ENCODE measurements around the gene RNF130.

Gene RNF130

DNA sequence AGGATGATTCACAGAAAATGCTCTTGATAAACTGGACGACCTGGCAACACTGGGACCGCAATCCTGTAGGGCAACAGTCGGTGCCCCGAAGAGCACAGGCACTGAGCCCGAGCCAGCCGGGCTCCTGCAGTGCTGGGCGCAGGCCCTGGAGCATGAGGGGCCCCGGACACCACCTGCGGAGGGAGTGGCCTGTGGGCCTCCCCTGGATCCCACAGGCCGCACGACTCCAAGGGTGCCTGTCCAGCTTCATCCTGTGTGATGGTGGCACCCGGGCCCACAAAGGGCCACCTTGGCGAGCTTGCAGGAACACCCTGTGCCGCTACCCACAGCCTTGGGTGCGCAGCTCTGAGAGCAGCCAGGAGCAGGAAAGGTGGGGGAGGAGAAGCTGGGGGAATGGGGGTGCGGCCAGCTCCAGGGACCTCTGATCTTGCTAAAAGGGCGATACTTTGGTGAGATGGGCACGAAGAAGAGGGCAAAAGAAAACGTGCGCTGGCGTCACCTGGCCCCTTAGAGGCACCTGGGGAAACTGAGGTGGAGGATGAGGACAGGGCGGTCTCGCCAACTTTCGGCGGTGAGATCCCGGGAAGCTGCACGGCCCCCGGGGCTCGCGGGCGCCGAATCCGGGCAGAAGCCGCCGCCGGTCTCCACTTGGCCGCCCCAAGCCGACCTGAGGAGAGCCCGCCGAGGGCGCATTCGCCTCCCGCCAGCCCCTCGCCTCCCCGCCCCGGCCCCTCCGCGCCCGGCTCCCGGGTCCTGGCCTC, 164.6 kb downstream of the RNF130 start:
- H4K20me1 ChIP-seq (ENCODE audit: insufficient read depth) = no peaks in the 10 kb centered on the region
- H3K4me1 ChIP-seq (ENCODE audit: low read depth, poor library complexity, severe bottlenecking) = no peaks in the 10 kb centered on the region
- TF ChIP-seq, protein P1, sequence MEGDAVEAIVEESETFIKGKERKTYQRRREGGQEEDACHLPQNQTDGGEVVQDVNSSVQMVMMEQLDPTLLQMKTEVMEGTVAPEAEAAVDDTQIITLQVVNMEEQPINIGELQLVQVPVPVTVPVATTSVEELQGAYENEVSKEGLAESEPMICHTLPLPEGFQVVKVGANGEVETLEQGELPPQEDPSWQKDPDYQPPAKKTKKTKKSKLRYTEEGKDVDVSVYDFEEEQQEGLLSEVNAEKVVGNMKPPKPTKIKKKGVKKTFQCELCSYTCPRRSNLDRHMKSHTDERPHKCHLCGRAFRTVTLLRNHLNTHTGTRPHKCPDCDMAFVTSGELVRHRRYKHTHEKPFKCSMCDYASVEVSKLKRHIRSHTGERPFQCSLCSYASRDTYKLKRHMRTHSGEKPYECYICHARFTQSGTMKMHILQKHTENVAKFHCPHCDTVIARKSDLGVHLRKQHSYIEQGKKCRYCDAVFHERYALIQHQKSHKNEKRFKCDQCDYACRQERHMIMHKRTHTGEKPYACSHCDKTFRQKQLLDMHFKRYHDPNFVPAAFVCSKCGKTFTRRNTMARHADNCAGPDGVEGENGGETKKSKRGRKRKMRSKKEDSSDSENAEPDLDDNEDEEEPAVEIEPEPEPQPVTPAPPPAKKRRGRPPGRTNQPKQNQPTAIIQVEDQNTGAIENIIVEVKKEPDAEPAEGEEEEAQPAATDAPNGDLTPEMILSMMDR (conservative IDR thresholded peaks at IDR 0.05; ENCODE audit: low read depth, low read length) = no peak
- H3K4me2 ChIP-seq = peak overlapping the region; percentile 48; the same call in 1 of the 2 replicates
- no peaks in the 10 kb centered on the region for H3K36me3 ChIP-seq (ENCODE audit: insufficient read depth)
- peak overlapping the region; percentile 22; the same call in 1 of the 2 replicates for H3K9ac ChIP-seq
- no peak overlapping the region for H2AFZ ChIP-seq (ENCODE audit: low read depth)
- H3K27ac ChIP-seq = no peak overlapping the region
- H3K4me3 ChIP-seq (IDR thresholded peaks at IDR 0.05; ENCODE audit: insufficient read depth, low read depth, low read length) = no peak overlapping the region
- peaks cover 5% of the 10 kb centered on the region; the same call in 1 of the 2 replicates for H3K79me2 ChIP-seq (ENCODE audit: insufficient read depth, low read depth)
- no peaks in the 10 kb centered on the region for H3K27me3 ChIP-seq (ENCODE audit: insufficient read depth, low read depth)

DNA sequence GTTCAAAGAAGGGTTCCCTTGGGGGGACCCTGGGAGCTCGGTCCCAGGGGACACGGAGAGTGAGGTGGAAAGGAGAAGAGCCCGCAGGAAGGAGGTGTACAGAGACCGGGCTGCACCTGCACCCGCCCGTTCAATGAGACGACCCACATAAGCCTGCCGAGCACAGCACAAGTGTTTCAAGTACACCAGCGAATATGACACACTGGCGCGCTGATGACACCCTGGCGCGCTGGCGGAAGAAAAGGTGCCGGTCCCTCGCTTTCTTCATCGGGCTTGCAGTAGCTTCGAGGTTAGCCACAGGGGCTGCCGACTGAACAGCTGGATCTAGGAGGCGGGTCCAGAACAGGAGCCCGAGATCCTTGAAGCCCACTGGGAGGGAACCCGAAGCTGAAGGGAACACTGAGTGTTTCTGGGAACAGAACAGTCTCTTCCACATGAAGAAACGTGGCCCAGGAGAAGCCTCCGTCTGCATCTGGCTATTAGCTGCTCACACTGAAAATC, 165.2 kb downstream of the RNF130 start:
- Histone ChIP-seq H3K4me2 (peak overlapping the region; percentile 48; the same call in 1 of the 2 replicates), H3K27me3 (ENCODE audit: insufficient read depth, low read depth) (no peaks in the 10 kb centered on the region), H3K4me1 (ENCODE audit: low read depth, poor library complexity, severe bottlenecking) (no peaks in the 10 kb centered on the region), H3K79me2 (ENCODE audit: insufficient read depth, low read depth) (peaks cover 5% of the 10 kb centered on the region; the same call in 1 of the 2 replicates), H2AFZ (ENCODE audit: low read depth) (no peak overlapping the region), H3K4me3 (IDR thresholded peaks at IDR 0.05; ENCODE audit: insufficient read depth, low read depth, low read length) (no peak overlapping the region), H3K27ac (no peak overlapping the region), H4K20me1 (ENCODE audit: insufficient read depth) (no peaks in the 10 kb centered on the region), H3K9ac (no peak overlapping the region; the same call in 1 of the 2 replicates), H3K36me3 (ENCODE audit: insufficient read depth) (no peaks in the 10 kb centered on the region)
- TF ChIP-seq, protein P1 (conservative IDR thresholded peaks at IDR 0.05; ENCODE audit: low read depth, low read length) = no peak

DNA sequence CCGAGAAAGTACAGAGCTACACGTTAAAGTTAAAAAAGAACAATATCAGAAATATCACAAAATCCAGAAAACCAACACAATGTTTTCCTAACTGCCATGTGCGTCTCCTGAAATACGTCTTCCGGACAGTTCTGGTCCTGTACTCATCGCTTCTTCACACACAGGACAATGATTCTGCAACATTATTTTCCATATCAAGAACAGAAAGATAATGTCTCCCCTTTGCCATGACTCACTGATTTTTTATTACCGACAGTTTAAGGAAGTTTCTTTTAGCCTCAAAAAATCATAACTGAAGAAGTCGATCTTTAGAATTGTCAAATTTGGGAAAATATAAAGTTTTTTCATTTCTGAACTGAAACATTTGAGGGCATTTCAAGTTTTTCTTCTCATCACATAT, 166.4 kb downstream of the RNF130 start:
- H3K36me3 ChIP-seq (ENCODE audit: insufficient read depth) = no peaks in the 10 kb centered on the region
- H3K4me2 ChIP-seq = no peak overlapping the region

More for the DNA sequence above, 166.4 kb downstream of the RNF130 start:
- Histone ChIP-seq H3K27me3 (ENCODE audit: insufficient read depth, low read depth) (no peaks in the 10 kb centered on the region), H3K9ac (no peak overlapping the region), H3K27ac (no peak overlapping the region), H2AFZ (ENCODE audit: low read depth) (no peak overlapping the region), H3K79me2 (ENCODE audit: insufficient read depth, low read depth) (peaks cover 5% of the 10 kb centered on the region; the same call in 1 of the 2 replicates), H3K4me1 (ENCODE audit: low read depth, poor library complexity, severe bottlenecking) (no peaks in the 10 kb centered on the region), H3K4me3 (IDR thresholded peaks at IDR 0.05; ENCODE audit: insufficient read depth, low read depth, low read length) (no peak overlapping the region), H4K20me1 (ENCODE audit: insufficient read depth) (no peaks in the 10 kb centered on the region)
- TF ChIP-seq, protein P1 (conservative IDR thresholded peaks at IDR 0.05; ENCODE audit: low read depth, low read length) = no peak

All from KMS-11 (cell line).